GM18867 (cell line): ENCODE data around the gene PNPLA8.
"Not testable (repeated sequence)": the region's sequence is repeated elsewhere in the genome, so short reads cannot be mapped to it uniquely, and the experiment has no call there.

Source experiments
- ATAC-seq: cut with Tn5 transposase; IDR thresholded peaks from one replicate; pipeline ENCODE4 v1.9.1; 2021; ENCODE audit warnings: mild to moderate bottlenecking, moderate library complexity; ENCODE audit not compliant: unreplicated experiment

Gene PNPLA8

DNA sequence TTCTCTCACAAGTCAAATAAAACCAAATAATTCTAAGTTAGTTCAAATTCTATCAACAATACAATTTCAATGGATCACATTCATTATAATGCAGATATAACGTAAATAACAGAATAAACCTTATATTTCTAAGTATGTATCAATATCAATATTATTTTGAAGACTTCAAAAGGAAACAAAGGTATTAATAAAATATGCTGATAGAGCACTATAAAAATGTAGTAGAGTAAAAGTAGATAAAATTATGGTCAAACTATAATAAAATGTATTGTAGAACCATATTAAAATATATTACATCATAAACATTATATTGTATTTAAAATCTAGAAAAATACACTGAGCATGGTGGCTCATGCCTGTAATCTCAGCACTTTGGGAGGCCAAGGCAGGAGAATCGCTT is 46.2 kb downstream of the PNPLA8 start:
- ATAC-seq: no peak

DNA sequence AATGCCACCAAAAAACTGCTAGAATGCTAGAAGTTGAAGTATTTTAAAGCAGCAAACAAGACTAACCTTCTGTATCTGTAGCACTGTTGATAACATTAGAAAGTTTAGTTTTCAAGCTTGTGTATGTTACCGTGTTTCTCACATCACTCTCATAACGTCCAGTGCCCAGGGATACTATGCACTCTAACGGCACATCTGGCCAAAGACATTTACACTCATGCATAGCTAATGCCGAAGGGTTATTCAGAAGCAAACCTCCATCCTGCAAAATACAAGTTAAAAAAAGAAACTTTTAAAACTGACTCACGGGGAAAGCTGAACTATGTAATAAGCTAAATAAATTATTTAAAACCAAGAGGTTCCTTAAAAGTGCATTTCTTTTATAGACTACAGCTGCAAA is 46.8 kb downstream of the PNPLA8 start:
- ATAC-seq: no peak

DNA sequence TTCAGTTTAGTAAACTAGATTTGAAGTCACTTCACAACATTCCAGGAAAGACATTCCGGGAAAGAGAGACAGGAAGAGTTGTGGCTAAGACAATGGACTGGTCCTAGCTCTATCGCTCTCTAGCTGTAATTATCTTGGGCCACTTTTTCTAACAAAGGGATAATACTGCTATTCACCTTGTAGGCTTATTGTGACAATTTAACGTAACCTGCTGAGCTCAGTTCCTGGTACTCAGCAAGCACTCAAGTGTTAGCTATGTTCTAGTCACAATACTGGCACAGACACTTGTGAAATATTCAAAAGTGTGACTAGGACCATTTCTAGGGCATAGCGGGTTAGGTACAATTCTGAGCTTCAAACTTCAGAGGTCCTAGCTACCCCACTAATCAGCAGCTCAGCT is 57.7 kb downstream of the PNPLA8 start:
- ATAC-seq: no peak

- ATAC-seq: no peak
Measured at GRCh38 chr7:108467391-108467790, 58.5 kb downstream of the PNPLA8 start.

DNA sequence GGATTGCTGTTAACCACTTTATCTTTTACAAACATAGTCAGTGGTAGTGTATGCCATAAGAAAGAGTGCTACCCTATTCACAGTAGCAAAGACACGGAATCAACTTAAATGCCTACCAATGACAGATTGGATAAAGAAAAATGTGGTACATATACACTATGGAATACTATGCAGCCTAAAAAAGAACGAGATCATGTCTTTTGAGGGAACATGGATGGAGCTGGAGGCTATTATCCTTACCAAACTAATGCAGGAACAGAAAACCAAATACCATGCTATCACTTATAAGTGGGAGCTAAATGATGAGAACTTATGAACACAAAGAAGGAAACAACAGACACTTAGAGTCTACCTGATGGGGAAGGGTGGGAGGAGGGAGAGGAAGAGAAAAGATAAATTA is 59.6 kb downstream of the PNPLA8 start:
- ATAC-seq: not testable (repeated sequence)

DNA sequence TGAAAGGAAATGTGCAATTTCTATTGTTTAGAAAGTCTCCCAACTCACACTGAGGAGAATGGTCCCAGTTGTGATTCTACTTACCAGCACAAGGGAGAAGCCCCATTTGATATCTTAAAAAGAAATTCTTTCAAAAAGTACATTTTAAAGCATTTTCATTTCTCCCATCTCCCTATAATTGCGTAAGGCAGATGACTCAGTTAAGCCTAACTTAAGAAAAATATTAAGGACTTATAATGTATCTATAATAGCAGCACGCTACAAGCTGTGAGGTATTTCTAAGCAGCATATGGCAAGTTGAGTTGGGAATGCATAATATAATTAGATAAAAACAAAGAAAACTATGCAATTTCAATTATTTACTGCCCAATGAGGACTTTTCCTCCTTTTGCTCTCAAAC is 61.2 kb downstream of the PNPLA8 start:
- ATAC-seq: no peak

DNA sequence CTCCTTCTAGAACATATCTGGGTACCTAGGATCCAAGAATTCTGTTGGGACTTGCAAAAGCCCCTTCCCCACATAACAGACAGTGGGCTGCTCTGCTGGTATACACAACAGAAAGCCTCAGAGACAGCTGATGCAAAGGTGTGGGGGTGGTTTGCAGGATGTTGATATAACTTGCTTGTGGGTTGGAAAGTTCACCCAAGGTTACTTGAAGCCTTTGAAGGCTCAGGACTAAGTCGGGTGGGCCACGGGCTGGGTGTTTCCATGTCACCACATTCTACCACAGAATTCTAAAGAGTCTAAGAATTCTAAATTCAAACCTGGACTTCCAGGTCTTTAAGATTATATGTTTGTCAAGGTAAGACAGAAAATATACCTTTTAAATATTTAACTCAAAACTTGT is 62.3 kb downstream of the PNPLA8 start:
- ATAC-seq: no peak

DNA sequence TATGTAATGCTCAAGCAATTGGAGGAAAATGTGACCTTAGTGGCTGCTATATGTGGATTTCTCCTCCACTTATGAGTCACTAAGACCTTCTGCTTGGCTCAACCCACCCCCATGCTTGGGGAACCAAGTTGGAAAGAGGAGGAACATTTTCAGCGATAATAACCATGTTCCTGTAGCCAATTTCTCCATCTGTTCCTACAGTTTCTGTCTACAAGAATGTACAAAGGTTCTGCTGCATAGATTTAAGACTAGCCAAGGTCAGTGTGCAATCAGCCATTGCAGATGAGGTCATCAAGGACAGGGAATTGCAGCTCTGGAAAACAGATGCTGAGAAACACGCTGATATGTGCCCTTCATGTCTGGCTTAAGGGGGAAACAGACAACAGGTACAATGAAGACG is 64.1 kb downstream of the PNPLA8 start:
- no peak for ATAC-seq

GRCh38 chr7:108460964-108461363 is 65.0 kb downstream of the PNPLA8 start:
- ATAC-seq: no peak

- ATAC-seq: peak; percentile 62
Measured at GRCh38 chr7:108459922-108460551, 65.9 kb downstream of the PNPLA8 start.

DNA sequence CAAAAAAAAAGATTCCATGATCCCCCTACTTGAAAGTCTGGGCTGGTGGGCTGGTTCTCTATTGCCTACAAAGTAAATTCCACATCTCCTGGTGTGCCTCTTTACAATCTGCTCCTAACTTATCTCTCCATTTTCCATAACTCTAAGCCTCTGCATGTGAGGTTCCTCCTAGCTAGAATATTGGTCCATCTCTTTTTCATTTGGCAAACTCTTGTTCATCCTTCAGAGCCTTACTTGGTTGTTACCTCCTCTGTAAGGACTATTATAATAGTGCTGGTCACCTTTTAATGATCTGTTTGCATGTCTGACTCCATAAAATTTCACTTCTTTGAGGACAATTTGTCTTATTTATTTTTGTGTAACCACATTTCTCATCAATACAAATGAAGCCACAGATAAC is 68.1 kb downstream of the PNPLA8 start:
- no peak for ATAC-seq

- no peak for ATAC-seq
Measured at GRCh38 chr7:108456845-108457540, 68.9 kb downstream of the PNPLA8 start.

DNA sequence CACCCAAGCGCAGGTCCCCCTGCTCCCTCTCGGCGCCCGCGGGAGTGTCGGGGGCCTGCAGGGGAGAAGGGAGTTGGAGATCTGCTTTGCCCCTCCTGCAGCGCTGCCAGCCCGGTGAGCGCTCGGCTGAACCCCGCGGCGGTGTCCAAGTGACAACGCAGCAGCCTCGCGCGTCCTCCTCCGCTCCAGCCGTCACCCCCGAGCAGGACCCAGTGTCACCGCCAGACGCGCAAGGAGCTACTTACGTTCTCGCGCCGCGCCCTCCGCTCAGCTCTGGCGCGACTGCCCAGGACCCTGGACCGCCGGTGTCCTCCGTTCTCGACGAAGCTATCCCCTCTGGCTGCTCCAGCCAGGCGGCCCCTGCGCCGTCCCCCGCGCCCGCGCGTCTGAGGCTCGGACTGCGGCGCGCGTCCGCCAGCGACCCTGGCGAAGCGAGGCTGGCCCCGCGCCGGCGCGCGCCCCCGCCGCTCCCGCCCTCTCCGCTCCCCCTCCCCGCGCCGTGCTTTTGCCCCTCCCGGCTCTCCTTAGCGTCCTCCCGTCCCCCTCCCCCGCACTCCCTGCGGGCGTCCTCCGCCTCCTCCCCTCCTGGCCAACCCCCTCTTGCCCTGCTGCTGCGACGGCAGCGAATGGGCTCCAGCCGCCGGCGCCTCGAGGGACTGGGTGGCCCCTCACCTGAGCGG is 69.8 kb downstream of the PNPLA8 start, which contains the start of gene NRCAM:
Gene NRCAM (minus strand): TSS at position 439 of the 680 bp plus-strand sequence. CDS start 216,372 bp downstream, outside the sequence.
- ATAC-seq: no peak

DNA sequence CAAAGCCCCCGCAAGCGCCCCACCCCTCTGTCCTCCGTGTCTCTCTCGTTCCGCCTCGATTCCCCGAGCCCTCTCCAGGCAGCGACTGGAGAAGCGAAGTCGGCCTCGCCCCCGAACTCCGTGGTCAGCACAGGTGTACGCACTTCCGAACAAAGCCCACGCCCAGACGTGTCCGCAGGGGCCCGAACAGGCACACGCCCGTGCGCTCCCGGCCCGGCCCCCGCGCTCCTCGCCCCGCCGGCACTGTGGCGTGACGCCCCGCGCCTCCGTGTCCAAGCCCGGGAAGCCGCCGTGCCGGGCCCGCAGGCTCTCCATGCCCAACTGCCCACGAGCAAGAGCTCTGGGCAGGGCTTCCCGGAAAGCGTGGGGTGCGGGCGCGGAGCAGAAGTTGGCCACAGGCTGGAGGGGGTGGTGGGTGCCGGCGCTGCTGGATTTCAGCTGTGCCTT is 70.4 kb downstream of the PNPLA8 start:
- ATAC-seq: no peak

DNA sequence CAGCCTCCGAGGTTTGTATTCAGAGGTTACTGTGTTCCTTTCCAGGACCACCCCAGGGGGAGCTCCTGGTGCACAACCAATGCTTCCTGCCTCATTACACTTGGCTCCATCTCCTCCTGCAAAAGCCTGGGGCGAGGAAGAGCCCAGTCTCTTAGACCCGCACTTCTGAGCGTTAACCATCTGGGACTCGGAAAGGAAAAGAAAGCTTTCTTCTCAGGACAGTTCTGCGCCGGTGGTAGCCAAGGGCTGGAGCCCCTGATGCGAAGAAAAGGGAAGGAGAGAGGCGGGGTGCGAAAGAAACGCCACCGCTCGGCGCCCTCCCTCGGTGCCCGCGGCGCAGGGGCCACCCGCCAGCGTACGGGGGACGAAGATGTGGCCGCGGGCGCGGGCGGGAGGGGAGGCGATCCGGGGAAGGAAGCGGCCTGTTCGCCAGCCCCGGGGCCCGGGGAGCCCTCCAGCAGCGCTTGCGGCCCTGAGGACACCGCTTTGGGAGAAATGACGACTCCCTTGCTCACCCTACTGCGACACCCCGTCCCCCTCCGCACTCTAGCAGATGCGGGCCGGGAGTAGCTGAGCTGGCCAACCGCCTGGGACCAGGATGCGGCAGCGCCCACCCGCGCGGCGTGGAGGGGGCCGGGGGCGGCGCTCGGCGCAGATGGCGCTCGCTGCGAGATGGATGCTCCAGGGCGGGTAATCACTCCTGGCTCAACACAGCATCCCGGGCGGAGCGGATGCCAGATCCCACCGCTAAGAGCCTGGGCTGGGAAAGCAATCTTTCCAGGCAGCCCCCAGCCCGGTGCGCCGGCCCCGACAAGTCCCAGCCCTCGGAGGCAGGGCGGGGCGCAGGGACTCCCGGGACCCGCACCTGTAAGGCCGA is 71.0 kb downstream of the PNPLA8 start:
- no peak for ATAC-seq

GRCh38 chr7:108454317-108454673 is 71.6 kb downstream of the PNPLA8 start:
- no peak for ATAC-seq

GRCh38 chr7:108453320-108453719 is 72.6 kb downstream of the PNPLA8 start:
- no peak for ATAC-seq

DNA sequence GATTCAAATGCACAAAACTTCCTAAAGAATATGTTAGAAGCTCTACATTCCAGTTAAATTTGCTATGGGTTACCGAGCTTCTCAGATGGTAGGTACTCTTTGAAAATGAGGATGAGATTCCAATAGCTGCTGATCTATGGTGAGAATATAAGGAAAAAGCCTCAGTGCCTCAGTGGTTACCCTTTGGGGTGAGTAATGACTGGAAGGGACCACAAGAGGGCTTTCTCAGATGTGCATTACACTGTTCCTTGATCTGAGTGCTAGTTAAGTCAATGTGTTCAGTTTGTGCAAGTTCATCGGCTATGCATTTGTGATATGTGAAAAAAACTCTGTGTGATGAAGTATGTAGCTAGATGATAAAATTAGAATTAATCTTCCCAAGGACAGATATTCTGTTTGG is 73.2 kb downstream of the PNPLA8 start:
- peak; percentile 58 for ATAC-seq

DNA sequence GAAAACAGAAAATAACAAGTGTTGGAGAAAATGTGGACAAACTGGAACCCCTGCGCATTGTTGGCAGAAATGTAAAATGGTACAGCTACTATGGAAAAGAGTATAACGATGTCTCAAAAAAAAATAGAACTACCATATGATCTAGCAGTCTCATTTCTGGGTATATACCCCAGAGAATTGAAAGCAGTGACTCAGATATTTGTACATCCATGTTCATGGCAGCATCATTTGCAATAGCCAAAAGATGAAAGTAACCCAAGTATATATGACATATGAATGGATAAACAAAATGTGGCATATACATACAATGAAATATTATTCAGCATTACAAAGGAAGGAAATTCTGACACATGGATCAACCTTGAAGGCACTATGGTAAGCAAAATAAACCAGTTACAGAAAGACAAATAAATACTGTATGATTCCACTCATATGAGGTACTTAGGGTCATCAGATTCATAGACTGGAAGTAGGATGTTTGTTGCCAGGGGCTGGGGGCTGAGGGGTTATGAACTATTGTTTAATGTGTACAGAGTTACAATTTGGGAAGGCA is 74.6 kb downstream of the PNPLA8 start:
- ATAC-seq: no peak

- ATAC-seq: no peak
Measured at GRCh38 chr7:108450160-108450559, 75.8 kb downstream of the PNPLA8 start.

DNA sequence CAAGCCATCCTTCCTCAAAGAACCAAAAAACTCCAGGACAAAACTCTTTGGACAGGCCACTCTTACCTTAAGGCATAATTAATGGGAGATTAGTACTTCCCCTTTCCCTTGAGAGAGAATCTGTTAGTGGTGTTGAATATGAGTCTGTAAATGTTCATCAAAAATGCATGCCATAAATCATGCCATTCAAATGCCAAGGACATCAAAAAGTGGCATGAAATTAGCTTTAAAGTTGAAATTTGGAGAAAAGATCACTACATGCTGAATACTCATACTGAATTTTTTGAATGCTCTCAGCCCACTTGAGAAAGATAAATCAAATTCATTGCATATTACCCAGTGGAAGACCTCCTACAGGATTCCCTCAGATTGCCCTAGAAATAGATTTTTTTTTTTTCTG is 76.4 kb downstream of the PNPLA8 start:
- no peak for ATAC-seq
